Stomach (tissue), 9 donors: ENCODE data around the gene SCFD2. TPM values are rescaled to one million over a fixed set of nuclear protein-coding genes. Genes with fewer than 3 reads are reported as not detected.

Source experiments
- DNase-seq, 2 donors: peaks; one replicate each; pipeline versions ENCODE4 v3.0.0 to v3.0.0-alpha.2; 2013 to 2019
- H3K27ac ChIP-seq, 5 donors: fragments of 200-600 bp in 4 of 5; sonication (generic) in 4 of 5; one replicate each; pipeline ENCODE4 v1.5.1; 2013 to 2019; ENCODE audit warnings: mild to moderate bottlenecking in 1 of 5, moderate library complexity in 1 of 5
- H3K27me3 ChIP-seq, 3 donors: fragments of 200-600 bp; sonication (generic); one replicate each; pipeline ENCODE4 v1.5.1; 2017 to 2019; ENCODE audit warnings: mixed run types in 1 of 3
- H3K36me3 ChIP-seq, 4 donors: fragments of 200-600 bp; sonication (generic); 1 replicate in 3 of 4; 2 replicates in 1 of 4; pipeline ENCODE4 v1.5.1; 2016 to 2019
- H3K4me1 ChIP-seq, 4 donors: fragments of 200-600 bp; sonication (generic); one replicate each; pipeline ENCODE4 v1.5.1; 2016 to 2019
- H3K4me3 ChIP-seq, 4 donors: fragments of 200-600 bp; sonication (generic) in 3 of 4; one replicate each; pipeline ENCODE4 v1.5.1; 2016 to 2019; ENCODE audit warnings: mild to moderate bottlenecking in 1 of 4
- H3K9me3 ChIP-seq, 4 donors: fragments of 200-600 bp; sonication (generic); one replicate each; pipeline ENCODE4 v1.5.1; 2016 to 2019
- EP300 ChIP-seq: sonication (generic); formaldehyde crosslinking; IDR thresholded peaks from one replicate; pipeline ENCODE4 v1.6.1; 2017; ENCODE audit warnings: antibody characterized with exemption
- POLR2A ChIP-seq, 4 donors: fragments of 450-650 bp; IDR thresholded peaks; one replicate each; pipeline ENCODE4 v1.6.1; 2016; ENCODE audit warnings: antibody characterized with exemption in 4 of 4, control low read depth in 2 of 4, mild to moderate bottlenecking in 1 of 4, moderate library complexity in 1 of 4
- POLR2AphosphoS5 ChIP-seq, 3 donors: sonication (generic); formaldehyde crosslinking; IDR thresholded peaks; one replicate each; pipeline ENCODE4 v1.6.1; 2016; ENCODE audit warnings: antibody characterized with exemption in 3 of 3
- WGBS, 5 donors: extraction: QIAGEN DNeasy Blood & Tissue Kit in 3 of 5; methylation state at CpG; one replicate each; pipeline versions ENCODE4 v1.1.5 to v1.1.7; 2013 to 2018; 5-methylcytosine and 5-hydroxymethylcytosine counted together
- intact Hi-C: fragments of 100-400 bp; cut with DNase I; formaldehyde crosslinking; loops from one replicate; pipeline ENCODE4 v1.15.1; 2023; ENCODE audit warnings: low total_unique reads
- polyA plus RNA-seq, 3 donors: library from polyadenylated mRNA; stranded (reverse); fragments of 200-250 nt; gene quantifications; one replicate each; pipeline ENCODE4 v1.2.3, GENCODE V29; 2013
- total RNA-seq, 5 donors: library from RNA; depleted of rRNA; stranded (reverse); fragments of >200 nt; gene quantifications; one replicate each; pipeline versions ENCODE4 v1.1.0 to v1.2.3, GENCODE V29; 2014 to 2016
- TF ChIP-seq, protein P1 (sequence below), 7 experiments: fragments of 450-650 bp in 4 of 7; fragments of 200-600 bp in 3 of 7; sonication (generic) in 3 of 7; IDR thresholded peaks; one replicate each; pipeline ENCODE4 v1.5.1; 2016 to 2019; ENCODE audit warnings: antibody characterized with exemption in 7 of 7, control low read depth in 2 of 7, mild to moderate bottlenecking in 1 of 7
- donor health status: healthy with polysubstance abuse.
- donor health status: Bipolar disorder and iron deficiency.
- donor health status: healthy.

SCFD2 gene
- total and polyA plus RNA-seq, 8 donors, result 2.9 to 40.2 (median 11.1) TPM

DNA sequence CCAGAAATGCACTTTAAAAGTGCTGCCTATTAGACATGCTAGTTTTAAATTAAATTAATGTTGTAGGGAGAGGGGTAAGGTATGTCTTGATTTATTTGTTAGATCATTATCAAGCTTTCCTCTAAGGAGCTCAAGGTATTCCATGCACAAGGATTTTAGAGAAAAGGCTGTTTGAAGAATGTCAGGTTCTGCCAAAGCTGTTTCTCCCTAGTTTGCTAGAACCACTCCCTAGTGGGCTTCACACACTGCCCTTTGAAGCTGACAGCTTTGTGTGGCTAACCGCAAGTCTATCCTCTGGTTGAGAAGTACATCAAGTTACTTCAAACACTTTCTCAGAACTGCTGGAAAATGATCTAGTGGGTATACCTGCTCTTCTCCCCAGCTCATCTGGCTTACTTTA, 471.4 kb downstream of the SCFD2 start:
- intact Hi-C loops, result no loop called here
- Histone ChIP-seq H3K4me1 (no peaks in the 10 kb centered on the region), H3K4me3 (no peak overlapping the region), H3K36me3 (no peaks in the 10 kb centered on the region), H3K27me3 (no peaks in the 10 kb centered on the region), H3K9me3 (no peaks in the 10 kb centered on the region), H3K27ac (no peak overlapping the region)
- TF ChIP-seq EP300 (no peak), POLR2AphosphoS5 (IDR thresholded peaks at IDR 0.05) (no peak), POLR2A (IDR thresholded peaks at IDR 0.05) (no peak)
- TF ChIP-seq, protein P1, sequence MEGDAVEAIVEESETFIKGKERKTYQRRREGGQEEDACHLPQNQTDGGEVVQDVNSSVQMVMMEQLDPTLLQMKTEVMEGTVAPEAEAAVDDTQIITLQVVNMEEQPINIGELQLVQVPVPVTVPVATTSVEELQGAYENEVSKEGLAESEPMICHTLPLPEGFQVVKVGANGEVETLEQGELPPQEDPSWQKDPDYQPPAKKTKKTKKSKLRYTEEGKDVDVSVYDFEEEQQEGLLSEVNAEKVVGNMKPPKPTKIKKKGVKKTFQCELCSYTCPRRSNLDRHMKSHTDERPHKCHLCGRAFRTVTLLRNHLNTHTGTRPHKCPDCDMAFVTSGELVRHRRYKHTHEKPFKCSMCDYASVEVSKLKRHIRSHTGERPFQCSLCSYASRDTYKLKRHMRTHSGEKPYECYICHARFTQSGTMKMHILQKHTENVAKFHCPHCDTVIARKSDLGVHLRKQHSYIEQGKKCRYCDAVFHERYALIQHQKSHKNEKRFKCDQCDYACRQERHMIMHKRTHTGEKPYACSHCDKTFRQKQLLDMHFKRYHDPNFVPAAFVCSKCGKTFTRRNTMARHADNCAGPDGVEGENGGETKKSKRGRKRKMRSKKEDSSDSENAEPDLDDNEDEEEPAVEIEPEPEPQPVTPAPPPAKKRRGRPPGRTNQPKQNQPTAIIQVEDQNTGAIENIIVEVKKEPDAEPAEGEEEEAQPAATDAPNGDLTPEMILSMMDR (IDR thresholded peaks at IDR 0.05), result no peak
- WGBS, 5 donors, result 91 to 100% (median 96%) methylated on average over 1 of the region's 1 CpG
- DNase-seq, result no peak

DNA sequence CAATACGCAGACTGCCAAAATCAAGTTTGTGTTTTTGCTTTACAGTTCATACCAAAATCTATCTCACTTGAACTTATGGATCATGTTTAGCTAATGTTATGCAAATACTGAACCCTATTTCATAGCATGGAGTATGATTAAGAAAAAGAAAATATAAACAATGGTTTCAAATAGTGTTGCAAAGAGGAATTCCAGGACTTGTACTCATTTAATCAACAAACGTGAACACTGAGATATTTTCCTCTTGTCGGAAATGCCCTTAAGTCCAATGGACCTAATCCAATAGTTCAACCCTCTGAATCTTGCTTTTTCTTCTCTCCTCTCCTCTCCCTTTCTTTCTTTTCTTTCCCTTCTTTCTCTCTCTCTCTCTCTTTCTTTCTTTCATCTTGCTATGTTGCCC, 473.0 kb downstream of the SCFD2 start:
- H3K4me1 ChIP-seq, result no peaks in the 10 kb centered on the region

DNA sequence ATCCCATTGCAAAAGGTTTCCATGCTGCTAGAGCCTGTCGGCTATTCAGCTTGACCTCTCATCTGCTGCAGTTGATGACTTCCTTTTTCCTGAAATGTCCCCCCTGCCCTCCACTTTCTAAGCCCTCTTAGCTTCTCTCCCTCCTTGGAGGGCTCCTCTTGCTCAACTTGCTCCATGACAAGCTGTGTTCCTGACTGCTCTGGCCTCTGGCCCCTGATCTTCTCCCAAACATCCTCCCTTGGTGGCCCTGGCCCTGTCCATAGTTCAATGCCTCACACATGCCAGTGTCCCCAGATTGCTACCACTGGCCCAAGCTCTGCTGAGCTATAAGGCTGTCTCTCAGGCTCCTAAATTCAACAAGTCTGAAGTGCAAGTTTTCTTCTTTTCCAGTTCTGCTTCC, 474.1 kb downstream of the SCFD2 start:
- Histone ChIP-seq H3K4me3 (no peak overlapping the region), H3K4me1 (no peaks in the 10 kb centered on the region), H3K27ac (no peak overlapping the region), H3K9me3 (no peaks in the 10 kb centered on the region), H3K27me3 (no peaks in the 10 kb centered on the region), H3K36me3 (no peaks in the 10 kb centered on the region)
- DNase-seq, result no peak
- intact Hi-C loops, result no loop called here
- WGBS, 5 donors, result 88 to 100% (median 94%) methylated on average over 1 of the region's 1 CpG
- TF ChIP-seq, protein P1 (IDR thresholded peaks at IDR 0.05), result no peak

More for the DNA sequence above, 473.0 kb downstream of the SCFD2 start:
- 63 to 80% (median 73%) methylated on average over 3 of the region's 3 CpGs for WGBS, 5 donors
- Histone ChIP-seq H3K36me3 (no peaks in the 10 kb centered on the region), H3K4me3 (no peak overlapping the region), H3K27ac (no peak overlapping the region), H3K9me3 (no peaks in the 10 kb centered on the region), H3K27me3 (no peaks in the 10 kb centered on the region)
- intact Hi-C loops, result no loop called here
- TF ChIP-seq EP300 (no peak), POLR2AphosphoS5 (IDR thresholded peaks at IDR 0.05) (no peak), POLR2A (IDR thresholded peaks at IDR 0.05) (no peak)
- TF ChIP-seq, protein P1 (IDR thresholded peaks at IDR 0.05), result no peak
- no peak for DNase-seq

DNA sequence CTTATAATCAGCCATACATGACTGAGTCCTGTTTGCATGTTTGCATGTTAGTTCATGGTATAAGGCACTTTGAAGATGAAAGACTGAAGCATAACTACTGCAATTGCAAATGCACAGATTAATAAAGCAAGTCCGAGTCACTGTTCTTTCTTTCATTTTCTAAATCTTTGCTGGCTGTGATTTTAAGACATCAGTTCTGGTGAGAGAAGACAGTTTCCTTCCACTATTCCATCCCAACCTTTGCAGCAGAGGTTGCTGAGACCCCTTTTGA, 475.4 kb downstream of the SCFD2 start:
- TF ChIP-seq, protein P1 (IDR thresholded peaks at IDR 0.05), result no peak
- no peak for TF ChIP-seq POLR2AphosphoS5 (IDR thresholded peaks at IDR 0.05)
- TF ChIP-seq EP300, result no peak
- no peak for TF ChIP-seq POLR2A (IDR thresholded peaks at IDR 0.05)
- Histone ChIP-seq H3K27me3 (no peaks in the 10 kb centered on the region), H3K4me3 (no peak overlapping the region), H3K9me3 (no peaks in the 10 kb centered on the region), H3K4me1 (no peaks in the 10 kb centered on the region), H3K36me3 (peaks cover 0 to 1% (median 0%) of the 10 kb centered on the region in 4 donors), H3K27ac (no peak overlapping the region)
- intact Hi-C loops, result no loop called here
- DNase-seq, result no peak
- 68 to 88% (median 84%) methylated on average over 1 of the region's 1 CpG for WGBS, 5 donors
